Neural cell (in vitro differentiated cells): ENCODE measurements around the gene SACM1L. TPM values are rescaled to one million over a fixed set of nuclear protein-coding genes. Genes with fewer than 3 reads are reported as not detected.

Experiments
- H2AFZ ChIP-seq: fragments of 200-600, 300-800 bp; sonication (generic), shearing (Covaris generic); 2 replicates; pipeline ENCODE4 v1.6.0; 2014; ENCODE audit warnings: low read depth, mild to moderate bottlenecking, antibody characterized with exemption, low read length, moderate library complexity
- H3F3A ChIP-seq: fragments of 200-600 bp; shearing (Covaris generic); 2 replicates; pipeline ENCODE4 v1.6.1; 2016; ENCODE audit warnings: mild to moderate bottlenecking, moderate library complexity, mixed read lengths, antibody characterized with exemption, low read length; ENCODE audit not compliant: insufficient read depth, poor library complexity, severe bottlenecking
- H3K27ac ChIP-seq: fragments of 200-600, 300-800 bp; sonication (generic), shearing (Covaris generic); 2 replicates; pipeline ENCODE4 v1.5.1; 2014; ENCODE audit warnings: mild to moderate bottlenecking, low read length, moderate library complexity
- H3K27me3 ChIP-seq: fragments of 300-800, 200-600 bp; sonication (generic), shearing (Covaris generic); 2 replicates; pipeline ENCODE4 v1.6.0; 2014; ENCODE audit warnings: mild to moderate bottlenecking, low read depth, low read length, moderate library complexity; ENCODE audit not compliant: insufficient read depth
- H3K36me3 ChIP-seq: fragments of 300-800, 200-600 bp; sonication (generic), shearing (Covaris generic); 2 replicates; pipeline ENCODE4 v1.5.1; 2014; ENCODE audit warnings: mild to moderate bottlenecking, antibody characterized with exemption, low read length, moderate library complexity; ENCODE audit not compliant: insufficient read depth
- H3K4me2 ChIP-seq: fragments of 300-800, 200-600 bp; sonication (generic), shearing (Covaris generic); 2 replicates; pipeline ENCODE4 v1.6.0; 2014; ENCODE audit warnings: mild to moderate bottlenecking, low read length
- H3K4me3 ChIP-seq: fragments of 300-800, 200-600 bp; sonication (generic), shearing (Covaris generic); 2 replicates; pipeline ENCODE4 v1.5.1; 2014; ENCODE audit warnings: mild to moderate bottlenecking, low read length, moderate library complexity
- H3K79me2 ChIP-seq: fragments of 200-600 bp; shearing (Covaris generic); replicated peaks from 2 replicates; pipeline ENCODE4 v1.6.0; 2014; ENCODE audit warnings: mild to moderate bottlenecking, low read length, moderate library complexity; ENCODE audit not compliant: insufficient read depth
- H3K9ac ChIP-seq: fragments of 300-800, 200-600 bp; sonication (generic), shearing (Covaris generic); 2 replicates; pipeline ENCODE4 v1.6.1; 2016; ENCODE audit warnings: mild to moderate bottlenecking, low read length, mixed read lengths
- H3K9me2 ChIP-seq: fragments of 200-600 bp; shearing (Covaris generic); 2 replicates; pipeline ENCODE4 v1.6.1; 2016; ENCODE audit warnings: mild to moderate bottlenecking, low read length, mixed read lengths; ENCODE audit not compliant: insufficient read depth
- H3K9me3 ChIP-seq: fragments of 200-600, 300-800 bp; sonication (generic), shearing (Covaris generic); 2 replicates; pipeline ENCODE4 v1.6.1; 2016; ENCODE audit warnings: mild to moderate bottlenecking, mixed run types, low read length, moderate library complexity, mixed read lengths
- H4K20me1 ChIP-seq: fragments of 200-600 bp; shearing (Covaris generic); 2 replicates; pipeline ENCODE4 v1.6.1; 2016; ENCODE audit warnings: mild to moderate bottlenecking, mixed run types; ENCODE audit not compliant: insufficient read depth
- CTCF ChIP-seq: fragments of 450-650 bp; IDR thresholded peaks from 2 replicates; pipeline ENCODE4 v1.5.1; 2014; ENCODE audit warnings: antibody characterized with exemption, mild to moderate bottlenecking, moderate library complexity; ENCODE audit not compliant: poor library complexity, severe bottlenecking
- EP300 ChIP-seq: fragments of 450-650 bp; conservative IDR thresholded peaks from 2 replicates; pipeline ENCODE4 v1.6.1; 2014; ENCODE audit warnings: antibody characterized with exemption, mild to moderate bottlenecking, moderate library complexity; ENCODE audit not compliant: poor library complexity, severe bottlenecking
- EZH2 ChIP-seq: fragments of 200-600, 300-800 bp; shearing (Covaris generic), sonication (generic); IDR thresholded peaks from 2 replicates; pipeline ENCODE4 v1.6.1; 2014; ENCODE audit warnings: antibody characterized with exemption, low read length, borderline replicate concordance, mild to moderate bottlenecking; ENCODE audit not compliant: insufficient read depth, poor library complexity, severe bottlenecking
- MXI1 ChIP-seq: fragments of 450-650 bp; conservative IDR thresholded peaks from 2 replicates; pipeline ENCODE4 v1.6.1; 2014; ENCODE audit warnings: antibody characterized with exemption, mild to moderate bottlenecking; ENCODE audit not compliant: poor library complexity, severe bottlenecking
- POLR2AphosphoS5 ChIP-seq: IDR thresholded peaks from 2 replicates; pipeline ENCODE4 v1.6.1; 2012
- RAD21 ChIP-seq: fragments of 450-650 bp; conservative IDR thresholded peaks from 2 replicates; pipeline ENCODE4 v1.6.1; 2014; ENCODE audit warnings: antibody characterized with exemption, mild to moderate bottlenecking, moderate library complexity
- SMC3 ChIP-seq: fragments of 450-650 bp; conservative IDR thresholded peaks from 2 replicates; pipeline ENCODE4 v1.6.1; 2014; ENCODE audit warnings: antibody characterized with exemption, mild to moderate bottlenecking, moderate library complexity; ENCODE audit not compliant: poor library complexity
- TAF1 ChIP-seq: IDR thresholded peaks from 2 replicates; pipeline ENCODE4 v1.6.1; 2012; ENCODE audit warnings: low read depth
- polyA plus RNA-seq: library from polyadenylated mRNA; depleted of rRNA; stranded (reverse); fragments of >200 nt; gene quantifications from 2 replicates; pipeline ENCODE4 v1.2.3, GENCODE V29; 2014
- TF ChIP-seq, protein P1 (sequence below): IDR thresholded peaks from 2 replicates; pipeline ENCODE4 v1.6.1; 2012; ENCODE audit warnings: borderline replicate concordance

Gene SACM1L
- polyA plus RNA-seq, 1 donor from 2014 or later = 66.2 TPM

GRCh38 chr3:45758871-45759270 lies 69.7 kb downstream of the SACM1L start:
- TF ChIP-seq TAF1 (no peak), SMC3 (no peak), CTCF (no peak), MXI1 (no peak), POLR2AphosphoS5 (no peak), EP300 (no peak), EZH2 (no peak), RAD21 (no peak)
- TF ChIP-seq, protein P1, sequence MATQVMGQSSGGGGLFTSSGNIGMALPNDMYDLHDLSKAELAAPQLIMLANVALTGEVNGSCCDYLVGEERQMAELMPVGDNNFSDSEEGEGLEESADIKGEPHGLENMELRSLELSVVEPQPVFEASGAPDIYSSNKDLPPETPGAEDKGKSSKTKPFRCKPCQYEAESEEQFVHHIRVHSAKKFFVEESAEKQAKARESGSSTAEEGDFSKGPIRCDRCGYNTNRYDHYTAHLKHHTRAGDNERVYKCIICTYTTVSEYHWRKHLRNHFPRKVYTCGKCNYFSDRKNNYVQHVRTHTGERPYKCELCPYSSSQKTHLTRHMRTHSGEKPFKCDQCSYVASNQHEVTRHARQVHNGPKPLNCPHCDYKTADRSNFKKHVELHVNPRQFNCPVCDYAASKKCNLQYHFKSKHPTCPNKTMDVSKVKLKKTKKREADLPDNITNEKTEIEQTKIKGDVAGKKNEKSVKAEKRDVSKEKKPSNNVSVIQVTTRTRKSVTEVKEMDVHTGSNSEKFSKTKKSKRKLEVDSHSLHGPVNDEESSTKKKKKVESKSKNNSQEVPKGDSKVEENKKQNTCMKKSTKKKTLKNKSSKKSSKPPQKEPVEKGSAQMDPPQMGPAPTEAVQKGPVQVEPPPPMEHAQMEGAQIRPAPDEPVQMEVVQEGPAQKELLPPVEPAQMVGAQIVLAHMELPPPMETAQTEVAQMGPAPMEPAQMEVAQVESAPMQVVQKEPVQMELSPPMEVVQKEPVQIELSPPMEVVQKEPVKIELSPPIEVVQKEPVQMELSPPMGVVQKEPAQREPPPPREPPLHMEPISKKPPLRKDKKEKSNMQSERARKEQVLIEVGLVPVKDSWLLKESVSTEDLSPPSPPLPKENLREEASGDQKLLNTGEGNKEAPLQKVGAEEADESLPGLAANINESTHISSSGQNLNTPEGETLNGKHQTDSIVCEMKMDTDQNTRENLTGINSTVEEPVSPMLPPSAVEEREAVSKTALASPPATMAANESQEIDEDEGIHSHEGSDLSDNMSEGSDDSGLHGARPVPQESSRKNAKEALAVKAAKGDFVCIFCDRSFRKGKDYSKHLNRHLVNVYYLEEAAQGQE = no peak
- Histone ChIP-seq H4K20me1 (no peaks in the 10 kb centered on the region), H3F3A (no peaks in the 10 kb centered on the region), H3K9me3 (no peaks in the 10 kb centered on the region), H3K36me3 (no peaks in the 10 kb centered on the region), H3K9ac (no peak overlapping the region), H3K9me2 (no peaks in the 10 kb centered on the region), H3K4me2 (no peak overlapping the region), H3K27me3 (no peaks in the 10 kb centered on the region), H2AFZ (no peak overlapping the region), H3K4me3 (no peak overlapping the region), H3K27ac (no peak overlapping the region), H3K79me2 (no peaks in the 10 kb centered on the region)

DNA sequence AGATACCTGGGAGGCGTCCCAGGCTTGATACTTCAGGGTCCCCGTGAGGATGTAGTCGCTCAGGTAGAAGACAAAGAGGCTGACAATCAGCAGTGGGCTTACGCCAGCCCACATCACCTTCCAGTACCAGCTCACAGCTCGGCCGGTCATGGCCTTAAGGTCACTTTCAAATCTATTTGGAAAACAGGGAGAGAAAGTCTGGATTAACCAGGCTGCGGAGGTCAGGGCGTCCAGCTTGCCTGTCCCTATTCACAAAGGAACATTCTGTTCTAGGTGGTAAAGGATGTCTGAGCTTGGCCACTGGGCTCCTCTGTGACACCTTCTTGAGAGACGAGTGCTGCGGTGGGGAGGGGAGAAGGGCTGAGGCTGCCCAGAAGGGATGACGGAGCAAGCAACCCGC lies 70.7 kb downstream of the SACM1L start:
- Histone ChIP-seq H3K9ac (no peak overlapping the region), H4K20me1 (no peaks in the 10 kb centered on the region), H3K4me2 (no peak overlapping the region), H3K9me3 (no peaks in the 10 kb centered on the region), H3K4me3 (no peak overlapping the region), H2AFZ (no peak overlapping the region), H3K36me3 (no peaks in the 10 kb centered on the region), H3F3A (no peaks in the 10 kb centered on the region), H3K27me3 (no peaks in the 10 kb centered on the region), H3K79me2 (no peaks in the 10 kb centered on the region), H3K9me2 (no peaks in the 10 kb centered on the region), H3K27ac (no peak overlapping the region)
- no peak for TF ChIP-seq EZH2
- no peak for TF ChIP-seq SMC3
- TF ChIP-seq RAD21 = no peak
- TF ChIP-seq EP300 = no peak
- TF ChIP-seq CTCF = no peak
- TF ChIP-seq MXI1 = no peak
- TF ChIP-seq, protein P1 = no peak
- TF ChIP-seq POLR2AphosphoS5 = no peak
- TF ChIP-seq TAF1 = no peak
